H9 (cell line): ENCODE results near the gene WFIKKN1. TPM values are rescaled to one million over a fixed set of nuclear protein-coding genes. Genes with fewer than 3 reads are reported as not detected.

ENCODE experiments used
- DNase-seq: peaks from one replicate; pipeline ENCODE4 v3.0.0-alpha.2; 2017
- H2AFZ ChIP-seq: one replicate; pipeline ENCODE4 v1.6.1; 2013; ENCODE audit warnings: mild to moderate bottlenecking, low read length, control low read depth, moderate library complexity
- H2AK5ac ChIP-seq: 2 replicates; pipeline ENCODE4 v1.6.1; 2013; ENCODE audit warnings: low read length, control low read depth, mixed read lengths; ENCODE audit not compliant: insufficient read length
- H2BK120ac ChIP-seq: one replicate; pipeline ENCODE4 v1.6.1; 2013; ENCODE audit warnings: low read depth, mild to moderate bottlenecking, low read length, control low read depth, inconsistent platforms; ENCODE audit not compliant: poor library complexity, severe bottlenecking
- H2BK12ac ChIP-seq: 2 replicates; pipeline ENCODE4 v1.6.1; 2013; ENCODE audit warnings: low read length, control low read depth, mixed read lengths, low read depth; ENCODE audit not compliant: insufficient read length
- H2BK15ac ChIP-seq: 2 replicates; pipeline ENCODE4 v1.6.1; 2013; ENCODE audit warnings: low read depth, low read length, control low read depth
- H2BK20ac ChIP-seq: one replicate; pipeline ENCODE4 v1.6.1; 2013; ENCODE audit warnings: low read depth, mild to moderate bottlenecking, low read length, control low read depth, inconsistent platforms; ENCODE audit not compliant: poor library complexity, severe bottlenecking
- H2BK5ac ChIP-seq: 2 replicates; pipeline ENCODE4 v1.6.1; 2013; ENCODE audit warnings: low read length, control low read depth, mixed read lengths; ENCODE audit not compliant: insufficient read length
- H3K14ac ChIP-seq: 2 replicates; pipeline ENCODE4 v1.6.1; 2013; ENCODE audit warnings: low read length, control low read depth; ENCODE audit not compliant: insufficient read depth
- H3K18ac ChIP-seq: 2 replicates; pipeline ENCODE4 v1.6.1; 2013; ENCODE audit warnings: low read depth, mild to moderate bottlenecking, mixed read lengths, low read length, control low read depth; ENCODE audit not compliant: insufficient read length
- H3K23ac ChIP-seq: 2 replicates; pipeline ENCODE4 v1.6.1; 2013; ENCODE audit warnings: low read length, control low read depth, mixed read lengths, low read depth; ENCODE audit not compliant: insufficient read length
- H3K23me2 ChIP-seq: 2 replicates; pipeline ENCODE4 v1.6.1; 2013; ENCODE audit warnings: low read depth, mild to moderate bottlenecking, mixed read lengths, low read length, control low read depth; ENCODE audit not compliant: insufficient read length, poor library complexity, severe bottlenecking
- H3K27ac ChIP-seq: 2 replicates; pipeline ENCODE4 v1.5.1; 2013; ENCODE audit warnings: low read length, control low read depth, mixed read lengths, low read depth; ENCODE audit not compliant: insufficient read length
- H3K27me3 ChIP-seq: 2 replicates; pipeline ENCODE4 v1.6.1; 2013; ENCODE audit warnings: low read length, control low read depth, inconsistent platforms; ENCODE audit not compliant: insufficient read depth
- H3K4ac ChIP-seq: 2 replicates; pipeline ENCODE4 v1.6.1; 2013; ENCODE audit warnings: low read depth, mild to moderate bottlenecking, control low read depth, inconsistent platforms, low read length, moderate library complexity
- H3K4me1 ChIP-seq: 2 replicates; pipeline ENCODE4 v1.6.1; 2013; ENCODE audit warnings: low read length, control low read depth, inconsistent platforms; ENCODE audit not compliant: insufficient read depth
- H3K4me2 ChIP-seq: 2 replicates; pipeline ENCODE4 v1.6.1; 2013; ENCODE audit warnings: low read length, control low read depth, mixed read lengths; ENCODE audit not compliant: insufficient read length, insufficient read depth
- H3K56ac ChIP-seq: 2 replicates; pipeline ENCODE4 v1.6.1; 2013; ENCODE audit warnings: low read depth, mild to moderate bottlenecking, mixed read lengths, low read length, control low read depth; ENCODE audit not compliant: insufficient read length
- H3K79me1 ChIP-seq: 2 replicates; pipeline ENCODE4 v1.6.1; 2013; ENCODE audit warnings: low read depth, mild to moderate bottlenecking, moderate library complexity, low read length, control low read depth, inconsistent platforms; ENCODE audit not compliant: insufficient read depth, poor library complexity, severe bottlenecking
- H3K79me2 ChIP-seq: 2 replicates; pipeline ENCODE4 v1.6.1; 2013; ENCODE audit warnings: low read length, control low read depth, inconsistent platforms; ENCODE audit not compliant: insufficient read depth
- H3K9ac ChIP-seq: 2 replicates; pipeline ENCODE4 v1.6.1; 2013; ENCODE audit warnings: low read length, control low read depth, mixed read lengths; ENCODE audit not compliant: insufficient read length; ENCODE audit errors: extremely low read depth
- H3K9me3 ChIP-seq: one replicate; pipeline ENCODE4 v1.6.1; 2013; ENCODE audit warnings: low read depth, low read length, inconsistent platforms; ENCODE audit not compliant: control insufficient read depth
- H3T11ph ChIP-seq: one replicate; pipeline ENCODE4 v1.6.1; 2013; ENCODE audit warnings: mild to moderate bottlenecking, low read length, control low read depth, inconsistent platforms
- H4K20me1 ChIP-seq: one replicate; pipeline ENCODE4 v1.6.1; 2013; ENCODE audit not compliant: control insufficient read depth, insufficient read length, insufficient read depth
- H4K5ac ChIP-seq: 2 replicates; pipeline ENCODE4 v1.6.1; 2013; ENCODE audit warnings: low read depth, mild to moderate bottlenecking, mixed read lengths, low read length, control low read depth; ENCODE audit not compliant: insufficient read length
- H4K8ac ChIP-seq: replicated peaks from 2 replicates; pipeline ENCODE4 v1.6.1; 2013; ENCODE audit warnings: low read length, control low read depth, mixed read lengths, low read depth; ENCODE audit not compliant: insufficient read length
- H4K91ac ChIP-seq: 2 replicates; pipeline ENCODE4 v1.6.1; 2013; ENCODE audit warnings: low read depth, mild to moderate bottlenecking, moderate library complexity, mixed read lengths, low read length, control low read depth; ENCODE audit not compliant: insufficient read length
- H3K27ac Mint-ChIP-seq, 3 experiments: 2 replicates in 2 of 3; 3 replicates in 1 of 3; pipeline ENCODE4 v1.8.0; 2020 to 2021; ENCODE audit warnings: mixed read lengths in 3 of 3, mild to moderate bottlenecking in 1 of 3, moderate library complexity in 1 of 3
- H3K27me3 Mint-ChIP-seq: 2 replicates; pipeline ENCODE4 v1.8.0; 2021; ENCODE audit warnings: low read depth, mild to moderate bottlenecking, moderate library complexity, mixed read lengths
- H3K36me3 Mint-ChIP-seq, 3 experiments: 2 replicates in 2 of 3; 3 replicates in 1 of 3; pipeline ENCODE4 v1.8.0; 2020 to 2021; ENCODE audit warnings: low read depth in 3 of 3, mixed read lengths in 3 of 3; ENCODE audit not compliant: insufficient read depth in 1 of 3
- H3K4me1 Mint-ChIP-seq, 2 experiments: 2 replicates each; pipeline ENCODE4 v1.8.0; 2020; ENCODE audit warnings: mixed read lengths in 2 of 2
- H3K4me3 Mint-ChIP-seq, 2 experiments: 2 replicates in 1 of 2; 3 replicates in 1 of 2; pipeline ENCODE4 v1.8.0; 2020 to 2021; ENCODE audit warnings: mild to moderate bottlenecking in 2 of 2, mixed read lengths in 2 of 2, moderate library complexity in 1 of 2
- H3K9me3 Mint-ChIP-seq, 2 experiments: 2 replicates in 1 of 2; 3 replicates in 1 of 2; pipeline ENCODE4 v1.8.0; 2020; ENCODE audit warnings: mild to moderate bottlenecking in 2 of 2, mixed read lengths in 2 of 2, moderate library complexity in 1 of 2
- CTCF ChIP-seq: fragments of 200-600 bp; sonication (generic); conservative IDR thresholded peaks from 3 replicates; pipeline ENCODE4 v1.8.0; 2021; ENCODE audit warnings: antibody characterized with exemption, mild to moderate bottlenecking
- WGBS: extraction: QIAGEN DNeasy Blood & Tissue Kit; methylation state at CpG from one replicate; pipeline ENCODE4 v1.1.7; 2013; ENCODE audit warnings: missing lambda C conversion rate, low lambda C conversion rate, mixed read lengths; ENCODE audit not compliant: insufficient read length; ENCODE audit errors: extremely low coverage; 5-methylcytosine and 5-hydroxymethylcytosine counted together
- total RNA-seq: library from RNA; stranded (reverse); gene quantifications from 2 replicates; pipeline ENCODE4 v1.2.1, GENCODE V29; 2021

The WFIKKN1 gene
- total RNA-seq, 1 experiment from 2014 or later: 8.3 TPM

DNA sequence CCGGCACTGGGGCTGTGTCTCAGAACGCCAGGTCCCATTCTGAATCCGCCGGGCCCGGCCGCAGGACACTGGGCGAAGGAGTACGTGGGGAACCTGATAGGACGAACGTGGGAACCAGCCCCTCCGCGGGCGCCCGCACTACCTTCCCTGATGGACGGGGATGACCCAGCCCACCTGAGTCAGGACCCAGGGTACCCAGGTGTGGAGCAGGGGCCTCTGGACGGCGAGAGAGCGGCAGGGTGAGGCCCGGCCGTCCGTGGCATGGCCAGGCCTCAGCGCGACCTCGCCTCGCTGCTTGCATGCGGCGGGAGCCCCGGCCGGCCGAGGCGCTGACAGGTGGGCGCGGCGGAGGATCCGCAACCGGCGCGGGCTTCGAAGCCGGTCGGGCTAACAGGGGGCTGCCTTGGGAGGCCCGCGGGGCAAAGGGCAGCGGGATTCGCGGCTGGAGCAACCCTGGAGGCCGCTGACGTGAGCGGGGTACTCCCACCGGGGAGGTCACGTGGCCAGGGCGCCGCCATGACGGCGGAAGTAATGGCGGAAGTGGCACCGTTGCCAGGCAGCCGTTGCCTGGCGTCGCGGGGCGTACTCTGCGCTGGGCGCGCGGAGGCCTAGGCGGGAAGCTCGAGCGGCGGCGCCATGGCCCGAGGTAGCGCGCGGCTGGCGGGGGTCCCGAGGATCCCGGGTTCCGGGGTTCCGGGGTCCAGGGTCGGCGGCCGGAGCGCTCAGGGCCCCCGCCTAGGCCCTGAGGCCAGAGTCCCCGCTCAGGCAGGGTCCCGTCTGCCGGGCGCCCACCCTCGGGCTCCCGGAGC lies 18.2 kb downstream of the WFIKKN1 start, which contains the start of gene WDR90:
Gene WDR90, plus strand, starts transcription at position 585 of the 809 bp plus-strand sequence. Its CDS starts 52 bp downstream, at position 637.
- Histone ChIP-seq H2BK120ac (no peak within 1 kb of the TSS), H3K23ac (no peak within 1 kb of the TSS), H3K4ac (no peak within 1 kb of the TSS), H2AK5ac (no peak within 1 kb of the TSS), H3K79me1 (no peaks in the 10 kb centered on the region), H4K20me1 (no peaks in the 10 kb centered on the region), H3K23me2 (peaks cover 9% of the 10 kb centered on the region), H3K56ac (no peak within 1 kb of the TSS), H3K9me3 (no peaks in the 10 kb centered on the region), H3K18ac (no peak within 1 kb of the TSS), H2BK20ac (no peak within 1 kb of the TSS), H3K79me2 (no peaks in the 10 kb centered on the region), H3K9ac (peak within 1 kb of the TSS; percentile 23), H4K8ac (no peak within 1 kb of the TSS), H3T11ph (no peak within 1 kb of the TSS), H4K91ac (no peak within 1 kb of the TSS), H3K14ac (peak within 1 kb of the TSS; percentile 16; the same call in 1 of the 2 replicates), H2BK12ac (no peak within 1 kb of the TSS), H2AFZ (no peak within 1 kb of the TSS), H2BK15ac (no peak within 1 kb of the TSS), H3K27me3 (no peaks in the 10 kb centered on the region), H2BK5ac (no peak within 1 kb of the TSS), H3K27ac (no peak within 1 kb of the TSS), H3K4me2 (peak within 1 kb of the TSS; percentile 43), H3K4me1 (no peaks in the 10 kb centered on the region), H4K5ac (no peak within 1 kb of the TSS)
- H3K27ac Mint-ChIP-seq: peak within 1 kb of the TSS in 1 of 3 experiments; percentile 83; a peak in 1 of 7 replicates
- H3K27me3 Mint-ChIP-seq: no peaks in the 10 kb centered on the region; the same call in 1 of the 2 replicates
- H3K4me1 Mint-ChIP-seq: peaks cover 2 to 12% of the 10 kb centered on the region in 2 experiments; a peak in 3 of 4 replicates
- whole genome bisulfite sequencing: no CpG with 5 or more reads among the region's 91 CpGs
- peak; percentile 93 for DNase-seq
- H3K36me3 Mint-ChIP-seq: peaks cover 2 to 11% (median 4%) of the 10 kb centered on the region in 3 experiments; a peak in 4 of 7 replicates
- H3K4me3 Mint-ChIP-seq: peak within 1 kb of the TSS; percentile 74 to 84
- TF ChIP-seq CTCF: no peak
- H3K9me3 Mint-ChIP-seq: no peaks in the 10 kb centered on the region
